ENCODE measurements around the gene IGFBP4.

The IGFBP4 gene

DNA sequence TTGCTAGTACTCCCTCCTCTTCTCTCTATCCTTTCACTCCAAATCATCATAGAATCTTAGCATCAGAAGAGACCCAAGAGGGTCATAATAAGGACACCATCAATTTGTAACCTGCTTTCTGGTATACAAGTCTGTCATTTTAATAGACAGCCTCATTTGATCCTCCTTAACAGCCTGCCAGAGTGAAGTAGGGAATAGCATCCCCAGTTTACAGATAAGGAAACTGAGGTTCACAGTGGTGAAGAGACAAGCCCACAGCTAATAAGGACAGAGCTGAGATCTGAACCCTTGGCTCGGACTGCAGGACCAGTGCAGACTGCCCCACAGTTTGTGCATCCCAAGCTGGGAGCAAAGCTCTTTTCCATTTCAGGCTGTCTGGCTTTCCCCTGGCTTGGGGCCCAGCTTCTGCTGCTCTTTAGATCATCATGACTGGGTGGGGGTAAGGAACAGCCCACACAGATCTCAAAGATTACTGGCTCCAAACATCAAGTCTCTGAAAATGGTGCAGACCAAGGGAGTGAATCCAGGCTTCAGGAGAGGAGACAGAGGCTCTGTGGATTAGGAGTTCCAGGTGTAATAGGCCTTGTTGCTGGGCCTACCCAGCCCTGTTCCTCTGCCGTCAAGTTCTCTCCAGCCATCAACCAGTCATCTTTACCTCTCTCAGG, 10.3 kb upstream of the IGFBP4 start:
- no peak for DNase-seq

DNA sequence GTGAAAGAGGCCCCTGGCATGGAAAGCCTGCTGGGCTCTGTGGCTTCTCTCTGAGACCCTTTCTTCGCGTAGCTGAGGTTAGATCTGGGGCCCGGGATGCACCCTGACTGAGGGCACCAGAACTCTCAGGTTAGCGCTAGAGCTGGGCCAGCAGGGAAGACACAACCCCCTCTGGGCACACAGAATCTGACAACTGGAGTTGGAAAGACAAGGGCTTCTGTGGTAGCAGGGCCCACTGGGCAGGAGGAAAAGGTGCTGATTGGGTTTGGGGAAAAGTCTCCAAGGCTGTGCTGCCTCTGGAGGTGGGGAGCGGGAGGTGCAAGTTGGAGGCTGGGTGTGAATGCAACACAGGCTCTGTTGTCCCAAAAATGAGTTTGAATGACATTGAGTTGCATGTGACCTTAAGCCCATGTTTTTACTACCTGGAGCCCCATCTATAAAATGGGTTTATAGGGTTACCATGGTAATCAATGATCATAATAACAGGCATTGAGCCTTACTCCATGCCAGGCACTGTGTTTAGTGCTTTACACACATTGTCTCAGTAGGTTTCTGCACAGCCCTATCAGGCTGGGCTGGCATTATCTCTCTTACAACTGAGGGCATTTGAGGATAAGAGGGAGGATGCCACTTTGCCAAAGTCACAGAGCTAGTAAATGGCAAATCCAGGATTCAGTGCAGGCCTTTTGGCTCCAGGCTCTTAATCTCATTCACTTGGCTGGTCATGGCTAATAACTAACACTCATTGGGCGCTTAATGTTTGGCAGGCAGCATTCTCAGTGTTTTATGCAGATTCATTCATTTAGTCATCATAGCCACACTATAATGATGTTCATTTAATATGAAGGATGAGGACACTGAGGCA, 9.5 kb upstream of the IGFBP4 start:
- DNase-seq: no peak

- DNase-seq: no peak
These were observed 6.6 kb upstream of the IGFBP4 start for GRCh38 chr17:40436636-40437035.

DNA sequence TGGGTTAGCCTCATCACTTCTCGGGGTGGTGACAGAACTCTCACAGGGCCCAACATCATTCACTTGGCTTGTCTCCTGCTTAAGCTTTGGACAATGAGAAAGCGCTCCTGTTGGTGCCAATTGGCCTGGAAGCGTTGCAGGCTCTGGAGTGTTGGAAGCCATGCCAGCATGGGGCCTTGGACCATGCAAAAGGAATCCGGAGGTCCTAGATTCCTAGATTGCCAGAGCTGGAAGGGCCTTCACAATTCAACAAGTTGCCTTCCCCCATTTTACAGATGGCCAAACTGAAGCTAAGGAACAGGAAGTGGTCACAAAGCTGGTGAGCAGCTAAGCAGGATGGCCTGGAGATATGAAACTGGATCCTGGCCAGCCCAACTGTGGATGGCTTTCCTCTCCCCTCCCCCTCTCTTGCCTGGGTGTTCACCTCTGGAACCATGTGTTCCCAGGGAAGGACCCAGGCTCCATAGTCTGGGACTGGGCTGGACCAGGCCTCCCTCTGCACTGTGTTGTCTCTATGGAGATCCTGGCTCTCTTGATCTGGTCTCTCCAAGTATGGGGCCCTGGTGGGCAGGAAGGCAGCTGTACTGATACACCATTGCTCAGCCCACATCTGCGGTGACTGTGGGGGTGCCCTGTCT, 6.0 kb upstream of the IGFBP4 start:
- no peak for DNase-seq

DNA sequence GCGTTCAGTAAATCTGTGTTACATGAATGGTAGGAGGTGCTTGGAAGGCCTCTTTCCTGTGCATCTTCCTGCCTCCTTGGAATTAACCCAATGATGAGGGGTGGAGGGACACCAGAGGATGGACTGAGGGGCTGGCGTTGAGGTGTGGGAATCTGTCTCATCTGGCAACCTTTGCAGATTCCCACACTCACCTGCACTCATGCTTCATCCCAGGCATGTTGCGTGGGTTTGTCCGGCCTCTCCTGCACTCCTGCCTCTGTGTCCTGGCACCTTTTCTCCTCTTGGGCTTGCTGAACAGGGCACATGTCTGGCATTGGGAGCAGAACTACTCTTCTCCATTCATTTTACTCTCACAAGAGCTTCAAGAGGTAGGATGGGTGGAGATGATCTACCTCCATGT, 3.1 kb upstream of the IGFBP4 start:
- DNase-seq: no peak

GRCh38 chr17:40442392-40443195, 656 bp upstream of the IGFBP4 start:
- no peak for DNase-seq

DNA sequence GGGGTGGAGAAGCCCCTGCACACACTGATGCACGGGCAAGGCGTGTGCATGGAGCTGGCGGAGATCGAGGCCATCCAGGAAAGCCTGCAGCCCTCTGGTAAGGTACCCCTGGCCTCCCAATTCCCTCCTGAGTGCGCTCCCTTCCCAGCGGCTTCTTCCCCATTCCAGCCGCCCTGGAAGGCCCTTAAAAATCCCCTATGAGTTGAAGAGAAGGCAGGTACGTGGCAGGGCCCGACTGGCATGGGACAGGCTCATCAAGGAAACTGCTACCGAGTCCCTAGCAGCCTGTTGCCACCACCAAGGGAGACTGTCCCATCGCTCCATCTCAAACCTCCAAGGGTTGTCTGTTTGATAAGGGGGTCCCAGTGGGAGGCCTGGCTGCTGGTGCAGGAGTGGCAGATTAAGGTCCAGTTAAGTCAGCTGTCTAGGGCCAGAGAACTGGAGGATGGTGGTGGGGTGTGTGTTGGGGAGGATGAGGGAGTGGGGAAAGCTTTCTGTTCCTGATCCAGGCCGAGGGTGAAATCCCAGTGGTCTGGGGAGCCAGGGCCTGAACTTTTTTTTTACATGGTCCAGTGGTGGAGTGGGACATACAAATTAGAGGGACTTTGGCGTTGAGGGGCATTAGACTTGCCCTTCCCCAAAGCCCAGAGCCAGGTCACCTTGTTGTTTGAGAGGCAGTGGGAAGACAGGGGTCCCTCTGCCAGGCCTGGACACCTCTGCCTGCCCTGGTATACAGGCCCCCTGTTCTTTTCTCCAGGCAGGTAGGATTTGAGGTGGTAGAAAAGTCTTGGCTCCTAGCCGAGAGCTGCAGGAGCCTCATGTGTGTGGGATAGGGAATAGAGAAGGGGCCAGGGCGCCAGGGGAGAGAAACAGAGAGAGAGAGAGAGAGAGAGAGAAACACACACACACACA, 994 bp downstream of the IGFBP4 start:
- DNase-seq: no peak

DNA sequence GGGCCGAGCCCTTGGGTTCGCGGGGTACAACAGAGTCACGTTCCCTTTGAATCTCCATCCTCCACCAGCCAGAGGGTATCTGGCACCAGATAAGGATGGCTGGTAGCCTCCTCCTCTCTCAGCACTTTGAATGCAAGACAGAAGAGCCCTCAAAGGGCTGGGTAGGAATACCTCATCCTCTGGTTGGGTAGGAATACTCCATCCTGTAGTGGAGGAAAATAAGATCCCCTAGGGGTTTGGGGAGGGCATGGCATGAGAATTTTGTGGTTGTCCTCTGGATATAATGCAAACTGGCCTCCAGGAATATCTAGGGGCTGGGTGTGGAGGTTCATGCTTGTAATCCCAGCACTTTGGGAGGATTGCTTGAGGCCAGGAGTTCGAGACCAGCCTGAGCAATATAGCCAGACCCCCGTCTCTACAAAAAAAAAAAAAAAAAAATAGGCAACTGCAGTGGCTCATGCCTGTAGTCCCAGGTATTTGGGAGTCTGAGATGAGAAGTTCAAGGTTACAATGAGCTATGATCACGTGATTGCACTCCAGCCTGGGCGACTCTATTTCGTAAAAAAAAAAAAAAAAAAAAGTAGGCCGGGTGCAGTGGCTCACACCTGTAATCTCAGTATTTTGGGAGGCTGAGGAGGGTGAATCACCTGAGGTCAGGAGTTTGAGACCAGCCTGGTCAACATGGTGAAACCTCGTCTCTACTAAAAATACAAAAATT, 2.7 kb downstream of the IGFBP4 start:
- no peak for DNase-seq

DNA sequence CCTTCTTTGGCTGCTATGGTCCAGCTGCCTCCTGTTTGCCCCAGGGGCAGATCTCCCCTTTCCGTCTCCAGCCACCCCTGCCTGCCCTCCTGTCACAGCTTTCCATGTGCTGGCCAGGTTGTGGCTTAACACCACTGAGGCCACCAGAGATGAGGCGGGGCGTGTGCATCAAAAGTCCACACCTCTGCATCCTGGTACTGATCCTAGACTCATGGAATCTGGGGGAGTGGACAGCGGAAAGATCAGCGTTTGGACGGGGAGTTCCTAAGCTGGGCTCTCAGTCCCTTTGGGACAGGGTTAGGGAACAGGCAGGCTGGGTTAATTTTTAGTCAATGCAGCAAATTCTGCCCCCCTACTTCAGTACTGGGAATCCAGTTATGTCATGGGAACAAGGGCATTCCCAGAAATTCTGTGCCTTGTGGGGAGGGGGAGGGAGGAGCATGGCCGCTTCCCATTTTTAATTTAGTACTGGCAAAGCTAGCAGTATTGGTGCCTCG, 3.9 kb downstream of the IGFBP4 start:
- no peak for DNase-seq

- DNase-seq: no peak
These were observed 4.6 kb downstream of the IGFBP4 start for GRCh38 chr17:40447806-40448205.

GRCh38 chr17:40448213-40448638, 5.0 kb downstream of the IGFBP4 start:
- no peak for DNase-seq

GRCh38 chr17:40448639-40449261, 5.5 kb downstream of the IGFBP4 start:
- no peak for DNase-seq

DNA sequence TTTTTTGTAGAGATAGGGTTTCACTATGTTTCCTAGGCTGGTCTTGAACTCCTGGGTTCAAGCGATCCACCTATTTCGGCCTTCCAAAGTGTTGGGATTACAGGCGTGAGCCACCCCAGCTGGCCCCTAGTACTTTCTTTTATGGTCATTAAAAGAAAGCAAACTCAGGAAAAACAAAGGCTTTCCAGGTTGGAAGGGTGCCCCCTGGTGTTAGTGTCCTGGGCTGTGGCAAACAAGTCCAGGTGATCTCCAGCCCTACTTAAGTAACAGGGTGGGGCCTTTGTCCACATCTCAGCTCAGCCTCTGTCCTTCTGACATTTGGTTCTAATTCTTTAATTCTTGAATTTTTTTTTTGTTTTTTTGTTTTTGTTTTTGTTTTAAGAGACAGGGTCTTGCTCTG, 6.9 kb downstream of the IGFBP4 start:
- DNase-seq: peak; percentile 20 to 46

DNA sequence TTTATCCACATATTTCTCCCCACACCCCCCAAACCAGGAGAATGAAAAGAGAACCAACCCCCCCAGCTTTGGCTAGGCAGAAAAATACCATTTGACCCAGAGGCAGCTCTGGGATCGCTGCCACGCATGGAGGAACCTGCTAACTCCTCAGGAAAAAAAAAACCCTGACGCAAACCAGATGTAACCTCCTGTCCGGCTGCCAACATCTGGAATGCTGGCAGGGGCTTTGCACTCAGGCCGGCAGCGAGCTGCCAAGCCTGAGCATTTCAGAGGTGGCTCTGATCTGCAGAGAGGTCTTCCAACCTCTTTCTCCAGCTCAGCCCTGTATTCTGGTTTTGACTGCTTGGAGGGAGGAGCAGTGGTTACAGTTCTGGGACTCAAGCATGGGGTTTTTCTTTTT, 8.2 kb downstream of the IGFBP4 start:
- no peak for DNase-seq

GRCh38 chr17:40452216-40452787, 9.1 kb downstream of the IGFBP4 start:
- DNase-seq: no peak

DNA sequence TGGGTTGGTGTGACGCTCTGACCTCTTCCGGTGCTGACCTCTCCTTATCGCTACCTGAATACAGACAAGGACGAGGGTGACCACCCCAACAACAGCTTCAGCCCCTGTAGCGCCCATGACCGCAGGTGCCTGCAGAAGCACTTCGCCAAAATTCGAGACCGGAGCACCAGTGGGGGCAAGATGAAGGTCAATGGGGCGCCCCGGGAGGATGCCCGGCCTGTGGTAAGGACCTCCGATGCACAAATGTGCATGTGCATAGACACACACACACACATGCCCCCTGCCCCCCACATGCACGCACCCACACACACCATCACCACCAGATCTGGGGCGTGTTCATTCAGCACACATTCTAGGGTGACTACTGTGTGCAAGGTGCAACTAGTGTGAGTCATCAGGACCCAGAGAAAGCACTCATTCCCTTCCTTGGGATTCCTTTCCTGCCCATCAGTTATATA, 9.7 kb downstream of the IGFBP4 start:
- no peak for DNase-seq

GRCh38 chr17:40453881-40454612, 10.8 kb downstream of the IGFBP4 start:
- no peak for DNase-seq

DNA sequence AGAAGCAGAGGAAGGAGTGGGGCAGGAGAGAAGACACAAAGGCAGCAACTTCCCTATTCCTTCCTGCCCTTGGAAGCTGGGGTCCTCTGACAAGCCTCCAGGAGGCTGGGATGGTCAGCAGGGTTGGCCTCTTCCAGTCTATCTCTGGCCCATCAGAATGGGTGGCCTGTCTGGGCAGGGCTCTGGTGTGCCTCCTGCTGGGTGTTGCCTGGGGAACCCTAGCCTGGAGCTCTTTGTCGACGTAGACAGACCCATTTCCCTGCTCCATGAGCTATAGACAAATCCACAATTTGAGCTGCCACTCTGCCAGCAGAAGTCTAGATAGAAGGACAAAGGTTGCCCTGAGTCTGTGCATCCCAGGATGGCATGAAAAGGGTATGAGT, 11.4 kb downstream of the IGFBP4 start:
- no peak for DNase-seq

- DNase-seq: no peak
These were observed 13.2 kb downstream of the IGFBP4 start for GRCh38 chr17:40456396-40456951.
